ENCODE data around the gene CLDN9. TPM values are rescaled to one million over a fixed set of nuclear protein-coding genes. Genes with fewer than 3 reads are reported as not detected.
A peak's percentile ranks its signal among the peaks of the same experiment; 100 is the strongest.

The CLDN9 gene
- total and polyA plus RNA-seq, 9 of the 15 experiments (the other 6 are each of a cell fraction or from before 2014, with no cell fraction given), result 0.12 to 0.44 (median 0.22) TPM; not detected in 4

DNA sequence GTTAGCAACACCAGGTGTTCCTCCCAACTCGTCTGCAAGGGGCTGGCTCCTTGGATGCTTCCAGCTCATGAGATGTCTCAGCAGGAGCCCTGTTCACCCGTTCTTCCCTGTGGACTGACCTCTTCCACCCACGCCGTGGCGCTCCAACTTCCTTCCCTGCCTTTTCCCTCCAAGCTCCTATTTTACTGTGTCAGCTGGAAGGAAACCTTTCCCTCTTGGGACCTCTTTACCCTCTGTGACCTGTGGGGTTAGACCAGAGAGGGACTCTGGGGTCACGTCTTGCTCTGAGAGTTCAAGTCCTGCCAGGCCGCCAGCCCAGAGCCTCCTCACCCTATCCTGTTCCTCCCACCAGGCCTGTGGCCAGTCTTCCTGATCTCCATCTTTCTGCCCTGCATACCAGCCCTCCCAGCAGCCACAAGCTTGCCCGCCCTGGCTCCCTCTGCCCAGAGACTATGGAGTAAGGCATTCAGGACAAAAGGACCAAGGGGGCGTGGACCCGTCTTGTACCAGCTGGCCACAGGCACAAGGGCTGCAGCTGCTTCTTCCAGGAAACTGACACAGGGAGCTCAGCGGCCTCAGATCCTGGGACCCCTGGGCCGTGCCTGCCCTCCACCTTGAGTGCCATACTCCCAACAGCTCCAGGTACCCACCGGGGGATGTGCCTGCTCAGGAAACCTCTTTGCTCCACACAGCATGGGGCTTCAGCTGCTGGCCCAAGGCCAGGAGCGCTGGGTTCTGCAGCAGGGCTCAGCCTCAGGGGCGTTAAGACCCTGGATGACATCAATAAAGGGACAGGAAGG is 40.5 kb upstream of the CLDN9 start:
- in situ Hi-C loops (cut with MboI), result no loop called here
- TF ChIP-seq ZBTB9 (CRISPR knock-in tag; IDR thresholded peaks at IDR 0.05) (no peak), CREB1 (IDR thresholded peaks at IDR 0.05) (0 out of 2 replicates have a peak, but pooled peaks have one; percentile 6), CREB1 (CRISPR knock-in tag; IDR thresholded peaks at IDR 0.05) (no peak), HNRNPK (IDR thresholded peaks at IDR 0.05; ENCODE audit: low read depth, low read length, poor library complexity, severe bottlenecking) (no peak), ILF3 (IDR thresholded peaks at IDR 0.05; ENCODE audit: borderline replicate concordance) (no peak), ZNF436 (CRISPR knock-in tag; IDR thresholded peaks at IDR 0.05) (no peak), NFIC (IDR thresholded peaks at IDR 0.05) (peak; percentile 80), PTTG1 (tag; IDR thresholded peaks at IDR 0.05; ENCODE audit: low read depth) (no peak), MYNN (IDR thresholded peaks at IDR 0.05) (0 out of 2 replicates have a peak, but pooled peaks have one; percentile 15), MYNN (CRISPR knock-in tag; IDR thresholded peaks at IDR 0.05) (no peak), ZNF398 (CRISPR knock-in tag; IDR thresholded peaks at IDR 0.05) (no peak), TCF3 (CRISPR knock-in tag; IDR thresholded peaks at IDR 0.05) (no peak), PRDM10 (IDR thresholded peaks at IDR 0.05; ENCODE audit: partially characterized antibody) (no peak), NFIX (CRISPR knock-in tag; IDR thresholded peaks at IDR 0.05; ENCODE audit: low read depth) (no peak), ZNF263 (CRISPR knock-in tag; IDR thresholded peaks at IDR 0.05; ENCODE audit: borderline replicate concordance) (no peak)

More for the DNA sequence above, 40.5 kb upstream of the CLDN9 start:
- POLR2A ChIA-PET, result interaction anchor here (0.5 to 2.1 kb wide), 8 partner anchors 8 to 1006 kb away, joined by 3 to 17 read pairs (median 3); partner anchors contain the start of genes KREMEN2 and PKMYT1
- Histone ChIP-seq H3K9ac (ENCODE audit: insufficient read depth in 1 of 2, low read depth in 2 of 2, low read length in 2 of 2) (peak overlapping the region in 1 of 2 experiments; percentile 99; a peak in 2 of 4 replicates), H3K27me3 (ENCODE audit: control insufficient read depth in 2 of 2, insufficient read depth in 2 of 2, low read length in 2 of 2) (no peaks in the 10 kb centered on the region), H3K9me1 (ENCODE audit: control insufficient read depth, insufficient read depth, low read length) (peaks cover 3% of the 10 kb centered on the region), H4K20me1 (replicated peaks; ENCODE audit: control insufficient read depth, insufficient read depth, low read length) (peaks cover 25% of the 10 kb centered on the region), H3K4me2 (ENCODE audit: insufficient read depth, low read length) (no peak overlapping the region), H3K27ac (ENCODE audit: extremely low read depth, low read depth, low read length) (no peak overlapping the region; the same call in 2 of the 3 replicates), H2AFZ (ENCODE audit: low read depth, low read length) (no peak overlapping the region), H3K79me2 (ENCODE audit: control insufficient read depth, insufficient read depth, low read length) (peaks cover 31% of the 10 kb centered on the region), H3K36me3 (ENCODE audit: control insufficient read depth, insufficient read depth, low read length) (peaks cover 64% of the 10 kb centered on the region; the same call in 2 of the 3 replicates), H3K9me3 (replicated peaks; ENCODE audit: control insufficient read depth, insufficient read depth, low read depth, low read length) (no peaks in the 10 kb centered on the region), H3K4me3 (no peak overlapping the region), H3K4me1 (replicated peaks in 1 of 2; ENCODE audit: control insufficient read depth in 2 of 2, insufficient read depth in 2 of 2, low read length in 2 of 2) (peaks cover 15 to 96% of the 10 kb centered on the region in 2 experiments)
- ATAC-seq (no peak), FAIRE-seq (no peak), DNase-seq (ENCODE audit: extremely low read depth in 1 of 4, low spot score in 3 of 4) (peak in 1 of 4 experiments; percentile 32)
- no TSS peak for BruUV-seq (replicated peaks)
- CTCF ChIA-PET (ENCODE audit: low intra/inter-chr PET ratio), result no interaction called here
- WGBS (ENCODE audit: insufficient coverage, low coverage, missing lambda C conversion rate), result 67% methylated on average over 14 of the region's 15 CpGs
- intact Hi-C loops (cut with micrococcal nuclease), result no loop called here
